Bone marrow (tissue), 2 donors: Measurements from ENCODE around the gene NRGN.

Experiments
- DNase-seq, 2 donors: peaks; one replicate each; lab custom pipeline; 2025; lab: John Stamatoyannopoulos, UW

The NRGN gene

GRCh38 chr11:124740277-124740882, 638 bp downstream of the NRGN start:
- peak; percentile 24 to 66 for DNase-seq

GRCh38 chr11:124742555-124742954, 2.8 kb downstream of the NRGN start:
- no peak for DNase-seq

GRCh38 chr11:124743050-124743449, 3.3 kb downstream of the NRGN start:
- DNase-seq, result no peak

GRCh38 chr11:124745270-124745834, 5.6 kb downstream of the NRGN start:
- DNase-seq, result no peak

- no peak for DNase-seq
Measured at GRCh38 chr11:124745835-124746620, 6.3 kb downstream of the NRGN start.

- peak in 1 of 2 donors; percentile 53 for DNase-seq
Measured at GRCh38 chr11:124746621-124747243, 7.0 kb downstream of the NRGN start.

- DNase-seq, result no peak
Measured at GRCh38 chr11:124747406-124748099, 7.8 kb downstream of the NRGN start.

GRCh38 chr11:124748100-124748418, 8.3 kb downstream of the NRGN start:
- no peak for DNase-seq

- DNase-seq, result no peak
Measured at GRCh38 chr11:124748481-124749343, 9.0 kb downstream of the NRGN start.

- DNase-seq, result no peak
Measured at GRCh38 chr11:124749912-124750311, 10.2 kb downstream of the NRGN start.

- DNase-seq, result no peak
Measured at GRCh38 chr11:124751391-124751740, 11.6 kb downstream of the NRGN start.

- DNase-seq, result no peak
Measured at GRCh38 chr11:124751741-124752470, 12.2 kb downstream of the NRGN start, which contains the start of gene VSIG2. TSS of gene VSIG2 (minus strand) at chr11:124752255. CDS start at chr11:124752137, 118 bp downstream.

- DNase-seq, result no peak
Measured at GRCh38 chr11:124752471-124753102, 12.8 kb downstream of the NRGN start.

- DNase-seq, result no peak
Measured at GRCh38 chr11:124753205-124753604, 13.5 kb downstream of the NRGN start.

GRCh38 chr11:124753624-124754023, 13.9 kb downstream of the NRGN start:
- DNase-seq, result no peak

- DNase-seq, result no peak
Measured at GRCh38 chr11:124754309-124754708, 14.6 kb downstream of the NRGN start.

GRCh38 chr11:124754710-124755109, 15.0 kb downstream of the NRGN start:
- DNase-seq, result no peak

GRCh38 chr11:124756033-124756752, 16.5 kb downstream of the NRGN start:
- DNase-seq, result no peak

- DNase-seq, result no peak
Measured at GRCh38 chr11:124756753-124757227, 17.0 kb downstream of the NRGN start.
